Measurements from ENCODE around the gene GTPBP1. TPM values are rescaled to one million over a fixed set of nuclear protein-coding genes. Genes with fewer than 3 reads are reported as not detected.

The GTPBP1 gene
- polyA plus RNA-seq, 4 donors = 32.2 to 58.0 (median 44.1) TPM

- DNase-seq (ENCODE audit: low read depth in 4 of 4, low spot score in 3 of 4) = no peak
Measured at GRCh38 chr22:38782402-38783094, 76.8 kb downstream of the GTPBP1 start.

Other genes starting within 250 kb of the GTPBP1 start
- 10 to 100 TPM; 10.3 to 67.7 (median 15.9) TPM for gene KDELR3, start 237.8 kb upstream of the GTPBP1 start, polyA plus RNA-seq (ENCODE audit: insufficient read length in 4 of 4)
- 1,000 to 10,000 TPM in 1 of 4 donors, 100 to 1,000 TPM in 3; 639 to 1,046 (median 846) TPM for gene DDX17, start 199.6 kb upstream of the GTPBP1 start, polyA plus RNA-seq (ENCODE audit: insufficient read length in 4 of 4)
- 1 to 10 TPM; 4.2 to 5.7 (median 4.6) TPM for gene DMC1, start 135.8 kb upstream of the GTPBP1 start, polyA plus RNA-seq (ENCODE audit: insufficient read length in 4 of 4)
- 10 to 100 TPM in 1 of 4 donors, 1 to 10 TPM in 3; 2.2 to 10.7 (median 5.3) TPM for gene FAM227A, start 49.6 kb upstream of the GTPBP1 start, polyA plus RNA-seq (ENCODE audit: insufficient read length in 4 of 4)
- gene CBY1, start 49.3 kb upstream of the GTPBP1 start, polyA plus RNA-seq (ENCODE audit: insufficient read length in 4 of 4) = 10 to 100 TPM; 52.0 to 64.3 (median 61.7) TPM
- gene TOMM22, start 24.0 kb upstream of the GTPBP1 start, polyA plus RNA-seq (ENCODE audit: insufficient read length in 4 of 4) = 100 to 1,000 TPM in 2 of 4 donors, 10 to 100 TPM in 2; 64.1 to 107 (median 92.5) TPM
- gene JOSD1, start 5.0 kb upstream of the GTPBP1 start, polyA plus RNA-seq (ENCODE audit: insufficient read length in 4 of 4) = 10 to 100 TPM; 37.1 to 54.1 (median 39.0) TPM
- gene SUN2, start 50.1 kb downstream of the GTPBP1 start, polyA plus RNA-seq (ENCODE audit: insufficient read length in 4 of 4) = 10 to 100 TPM; 48.2 to 72.2 (median 51.9) TPM
- 10 to 100 TPM; 15.7 to 37.8 (median 33.1) TPM for gene DNAL4, start 88.2 kb downstream of the GTPBP1 start, polyA plus RNA-seq (ENCODE audit: insufficient read length in 4 of 4)
- 10 to 100 TPM in 1 of 4 donors, 1 to 10 TPM in 3; 4.3 to 11.0 (median 4.9) TPM for gene NPTXR, start 138.1 kb downstream of the GTPBP1 start, polyA plus RNA-seq (ENCODE audit: insufficient read length in 4 of 4)
- 10 to 100 TPM; 35.9 to 59.2 (median 42.2) TPM for gene CBX6, start 166.3 kb downstream of the GTPBP1 start, polyA plus RNA-seq (ENCODE audit: insufficient read length in 4 of 4)